Breast epithelium (tissue), 4 donors: ENCODE data around the gene BLZF1. TPM values are rescaled to one million over a fixed set of nuclear protein-coding genes. Genes with fewer than 3 reads are reported as not detected.

Source experiments
- DNase-seq, 2 donors: peaks; one replicate each; pipeline ENCODE4 v3.0.0-alpha.2; 2019; ENCODE audit warnings: low spot score in 2 of 2
- H3K27ac ChIP-seq, 2 donors: fragments of 200-600 bp; sonication (generic) in 1 of 2; one replicate each; pipeline ENCODE4 v1.5.1; 2016 to 2019; ENCODE audit warnings: mild to moderate bottlenecking in 1 of 2
- H3K27me3 ChIP-seq, 2 donors: fragments of 200-600 bp; sonication (generic) in 1 of 2; one replicate each; pipeline versions ENCODE4 v1.5.1 to v1.6.0; 2017 to 2019; ENCODE audit warnings: control low read depth in 1 of 2, mild to moderate bottlenecking in 1 of 2
- H3K36me3 ChIP-seq: fragments of 200-600 bp; one replicate; pipeline ENCODE4 v1.5.1; 2019
- H3K4me1 ChIP-seq, 2 donors: fragments of 200-600 bp; sonication (generic); one replicate each; pipeline ENCODE4 v1.5.1; 2016 to 2019; ENCODE audit warnings: control low read depth in 1 of 2
- H3K4me3 ChIP-seq, 3 donors: fragments of 200-600 bp; sonication (generic); 1 replicate in 2 of 3; 2 replicates in 1 of 3; pipeline ENCODE4 v1.5.1; 2016 to 2019; ENCODE audit warnings: mild to moderate bottlenecking in 3 of 3, moderate library complexity in 2 of 3
- H3K9me3 ChIP-seq, 2 donors: fragments of 200-600 bp; sonication (generic) in 1 of 2; one replicate each; pipeline ENCODE4 v1.5.1; 2016 to 2019; ENCODE audit warnings: control low read depth in 1 of 2
- CTCF ChIP-seq, 3 donors: fragments of 450-650 bp; IDR thresholded peaks; one replicate each; pipeline ENCODE4 v1.5.1; 2016 to 2017; ENCODE audit warnings: antibody characterized with exemption in 3 of 3, mild to moderate bottlenecking in 3 of 3, moderate library complexity in 3 of 3
- POLR2A ChIP-seq: fragments of 450-650 bp; IDR thresholded peaks from one replicate; pipeline ENCODE4 v1.6.1; 2016; ENCODE audit warnings: antibody characterized with exemption, mild to moderate bottlenecking, moderate library complexity
- POLR2AphosphoS5 ChIP-seq, 3 donors: sonication (generic); formaldehyde crosslinking; IDR thresholded peaks; one replicate each; pipeline ENCODE4 v1.6.1; 2017; ENCODE audit warnings: antibody characterized with exemption in 3 of 3
- intact Hi-C: fragments of 100-400 bp; cut with DNase I; formaldehyde crosslinking; loops from one replicate; pipeline ENCODE4 v1.15.1; 2023; ENCODE audit warnings: low total_unique reads
- total RNA-seq, 3 donors: library from RNA; depleted of rRNA; stranded (reverse); fragments of >200 nt; gene quantifications; one replicate each; pipeline ENCODE4 v1.1.0, GENCODE V29; 2016

Gene BLZF1
- total RNA-seq, 3 donors from 2014 or later: 22.0 to 34.8 (median 27.7) TPM

GRCh38 chr1:169325117-169325516 is 42.9 kb upstream of the BLZF1 start:
- DNase-seq: no peak
- no peak overlapping the region for H3K4me3 ChIP-seq
- TF ChIP-seq POLR2A (no peak), CTCF (IDR thresholded peaks at IDR 0.05) (no peak), POLR2AphosphoS5 (IDR thresholded peaks at IDR 0.05) (no peak)
- intact Hi-C loops: no loop called here
- H3K9me3 ChIP-seq: peaks cover 0 to under 1% of the 10 kb centered on the region in 2 donors
- H3K27me3 ChIP-seq: no peaks in the 10 kb centered on the region
- H3K27ac ChIP-seq: no peak overlapping the region
- no peaks in the 10 kb centered on the region for H3K4me1 ChIP-seq
- no peaks in the 10 kb centered on the region for H3K36me3 ChIP-seq

GRCh38 chr1:169326261-169326955 is 41.6 kb upstream of the BLZF1 start:
- Histone ChIP-seq H3K4me1 (no peaks in the 10 kb centered on the region), H3K4me3 (no peak overlapping the region), H3K27me3 (no peaks in the 10 kb centered on the region), H3K9me3 (peaks cover 0 to 6% of the 10 kb centered on the region in 2 donors), H3K36me3 (no peaks in the 10 kb centered on the region), H3K27ac (no peak overlapping the region)
- no peak for DNase-seq
- TF ChIP-seq POLR2AphosphoS5 (IDR thresholded peaks at IDR 0.05) (no peak), POLR2A (no peak), CTCF (IDR thresholded peaks at IDR 0.05) (no peak)
- intact Hi-C loops: no loop called here

GRCh38 chr1:169326956-169327268 is 41.1 kb upstream of the BLZF1 start:
- Histone ChIP-seq H3K36me3 (no peaks in the 10 kb centered on the region), H3K27ac (no peak overlapping the region), H3K4me1 (no peaks in the 10 kb centered on the region), H3K9me3 (peaks cover 0 to 6% of the 10 kb centered on the region in 2 donors), H3K27me3 (no peaks in the 10 kb centered on the region), H3K4me3 (no peak overlapping the region)
- intact Hi-C loops: no loop called here
- no peak for DNase-seq
- no peak for TF ChIP-seq CTCF (IDR thresholded peaks at IDR 0.05)
- no peak for TF ChIP-seq POLR2A
- no peak for TF ChIP-seq POLR2AphosphoS5 (IDR thresholded peaks at IDR 0.05)

GRCh38 chr1:169327875-169328274 is 40.1 kb upstream of the BLZF1 start:
- Histone ChIP-seq H3K27me3 (no peaks in the 10 kb centered on the region), H3K4me3 (no peak overlapping the region), H3K36me3 (no peaks in the 10 kb centered on the region), H3K4me1 (no peaks in the 10 kb centered on the region), H3K9me3 (peaks cover 0 to 6% of the 10 kb centered on the region in 2 donors), H3K27ac (no peak overlapping the region)
- DNase-seq: no peak
- intact Hi-C loops: no loop called here
- TF ChIP-seq POLR2AphosphoS5 (IDR thresholded peaks at IDR 0.05): no peak
- no peak for TF ChIP-seq POLR2A
- no peak for TF ChIP-seq CTCF (IDR thresholded peaks at IDR 0.05)

GRCh38 chr1:169329383-169329782 is 38.6 kb upstream of the BLZF1 start:
- DNase-seq: no peak
- no peaks in the 10 kb centered on the region for H3K27me3 ChIP-seq
- H3K27ac ChIP-seq: no peak overlapping the region
- intact Hi-C loops: no loop called here
- H3K4me3 ChIP-seq: no peak overlapping the region
- peaks cover 0 to 6% of the 10 kb centered on the region in 2 donors for H3K9me3 ChIP-seq
- H3K36me3 ChIP-seq: no peaks in the 10 kb centered on the region
- H3K4me1 ChIP-seq: no peaks in the 10 kb centered on the region
- TF ChIP-seq CTCF (IDR thresholded peaks at IDR 0.05): no peak
- no peak for TF ChIP-seq POLR2A
- no peak for TF ChIP-seq POLR2AphosphoS5 (IDR thresholded peaks at IDR 0.05)
